ENCODE measurements around the gene GNAO1. TPM values are rescaled to one million over a fixed set of nuclear protein-coding genes. Genes with fewer than 3 reads are reported as not detected.

The GNAO1 gene
- total and polyA plus RNA-seq, 9 of the 15 experiments (the other 6 are each of a cell fraction or from before 2014, with no cell fraction given) = 0.07 to 0.42 (median 0.08) TPM; not detected in 5

DNA sequence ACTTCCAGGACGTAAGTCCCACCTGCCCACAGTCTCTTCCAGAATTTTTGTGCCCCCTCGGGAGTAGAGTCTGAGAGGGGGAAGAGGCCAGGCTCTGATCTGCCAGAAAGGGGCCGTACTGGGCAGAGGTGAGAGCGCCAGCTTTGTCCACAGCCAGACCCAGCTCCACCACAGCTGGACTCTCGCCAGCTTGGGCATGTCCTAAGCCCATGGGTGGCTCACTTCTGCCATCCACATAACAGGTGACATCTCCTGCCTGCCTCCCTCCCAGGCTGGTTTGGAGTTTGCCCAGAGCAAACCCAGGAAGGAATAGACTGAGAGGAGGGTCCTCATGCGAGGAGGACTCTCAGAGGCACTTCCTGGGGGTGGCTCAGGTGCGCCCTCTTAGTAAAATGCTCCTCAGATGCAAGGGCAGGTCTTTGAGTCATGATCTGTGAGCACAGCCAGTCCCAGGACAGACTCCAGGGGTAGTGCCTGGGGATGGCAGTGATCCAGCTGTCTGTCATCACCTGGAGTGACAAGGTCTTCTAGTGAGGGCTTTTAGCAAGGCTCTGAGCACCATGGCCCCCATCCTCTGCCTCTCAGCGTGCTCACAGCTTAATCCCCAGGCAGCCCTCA lies 144.9 kb downstream of the GNAO1 start (continued):
- TF ChIP-seq PBX2 (CRISPR knock-in tag; IDR thresholded peaks at IDR 0.05; ENCODE audit: low read depth) (no peak), PBX2 (tag; conservative IDR thresholded peaks at IDR 0.05; ENCODE audit: low read depth) (peak; percentile 39; the same call in 1 of the 2 replicates), MEIS2 (IDR thresholded peaks at IDR 0.05; ENCODE audit: partially characterized antibody) (peak; percentile 90)

DNA sequence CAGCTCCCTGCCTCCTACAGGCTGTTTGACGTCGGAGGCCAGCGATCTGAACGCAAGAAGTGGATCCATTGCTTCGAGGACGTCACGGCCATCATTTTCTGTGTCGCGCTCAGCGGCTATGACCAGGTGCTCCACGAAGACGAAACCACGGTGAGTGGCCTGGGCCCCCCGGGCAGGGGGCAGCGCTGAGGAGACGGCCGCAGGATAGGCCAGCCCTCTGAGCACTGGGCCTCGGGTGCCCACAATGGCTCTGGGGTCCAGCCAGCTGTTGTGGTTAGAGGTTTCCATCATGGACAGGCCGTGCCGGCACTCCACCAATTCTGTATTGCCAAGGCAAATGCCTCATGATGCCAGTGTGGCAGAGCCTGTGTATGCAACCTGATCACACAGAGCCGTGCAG lies 145.4 kb downstream of the GNAO1 start:
- CTCF ChIA-PET (ENCODE audit: low intra/inter-chr PET ratio) = no interaction called here
- TF ChIP-seq KLF1 (tag; IDR thresholded peaks at IDR 0.05) (no peak), ZBTB33 (CRISPR knock-in tag; IDR thresholded peaks at IDR 0.05) (no peak), RBM17 (IDR thresholded peaks at IDR 0.05; ENCODE audit: borderline replicate concordance, low read depth, low read length) (no peak), NRF1 (conservative IDR thresholded peaks at IDR 0.05 in 1 of 2, IDR thresholded peaks at IDR 0.05 in 1 of 2) (no peak), ZNF75A (CRISPR knock-in tag; IDR thresholded peaks at IDR 0.05) (no peak), SRF (CRISPR knock-in tag; IDR thresholded peaks at IDR 0.05) (no peak), MTA1 (IDR thresholded peaks at IDR 0.05; ENCODE audit: borderline replicate concordance) (no peak), SRSF7 (optimal IDR thresholded peaks at IDR 0.05; ENCODE audit: low read depth, low read length) (no peak), ZNF24 (IDR thresholded peaks at IDR 0.05) (no peak)
- TF ChIP-seq, protein P1, sequence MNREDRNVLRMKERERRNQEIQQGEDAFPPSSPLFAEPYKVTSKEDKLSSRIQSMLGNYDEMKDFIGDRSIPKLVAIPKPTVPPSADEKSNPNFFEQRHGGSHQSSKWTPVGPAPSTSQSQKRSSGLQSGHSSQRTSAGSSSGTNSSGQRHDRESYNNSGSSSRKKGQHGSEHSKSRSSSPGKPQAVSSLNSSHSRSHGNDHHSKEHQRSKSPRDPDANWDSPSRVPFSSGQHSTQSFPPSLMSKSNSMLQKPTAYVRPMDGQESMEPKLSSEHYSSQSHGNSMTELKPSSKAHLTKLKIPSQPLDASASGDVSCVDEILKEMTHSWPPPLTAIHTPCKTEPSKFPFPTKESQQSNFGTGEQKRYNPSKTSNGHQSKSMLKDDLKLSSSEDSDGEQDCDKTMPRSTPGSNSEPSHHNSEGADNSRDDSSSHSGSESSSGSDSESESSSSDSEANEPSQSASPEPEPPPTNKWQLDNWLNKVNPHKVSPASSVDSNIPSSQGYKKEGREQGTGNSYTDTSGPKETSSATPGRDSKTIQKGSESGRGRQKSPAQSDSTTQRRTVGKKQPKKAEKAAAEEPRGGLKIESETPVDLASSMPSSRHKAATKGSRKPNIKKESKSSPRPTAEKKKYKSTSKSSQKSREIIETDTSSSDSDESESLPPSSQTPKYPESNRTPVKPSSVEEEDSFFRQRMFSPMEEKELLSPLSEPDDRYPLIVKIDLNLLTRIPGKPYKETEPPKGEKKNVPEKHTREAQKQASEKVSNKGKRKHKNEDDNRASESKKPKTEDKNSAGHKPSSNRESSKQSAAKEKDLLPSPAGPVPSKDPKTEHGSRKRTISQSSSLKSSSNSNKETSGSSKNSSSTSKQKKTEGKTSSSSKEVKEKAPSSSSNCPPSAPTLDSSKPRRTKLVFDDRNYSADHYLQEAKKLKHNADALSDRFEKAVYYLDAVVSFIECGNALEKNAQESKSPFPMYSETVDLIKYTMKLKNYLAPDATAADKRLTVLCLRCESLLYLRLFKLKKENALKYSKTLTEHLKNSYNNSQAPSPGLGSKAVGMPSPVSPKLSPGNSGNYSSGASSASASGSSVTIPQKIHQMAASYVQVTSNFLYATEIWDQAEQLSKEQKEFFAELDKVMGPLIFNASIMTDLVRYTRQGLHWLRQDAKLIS (CRISPR knock-in tag; IDR thresholded peaks at IDR 0.05) = no peak

More for the DNA sequence above, 145.4 kb downstream of the GNAO1 start:
- in situ Hi-C loops (cut with MboI) = no loop called here
- Histone ChIP-seq H3K27ac (ENCODE audit: extremely low read depth, low read depth, low read length) (no peak overlapping the region), H3K9me1 (ENCODE audit: control insufficient read depth, insufficient read depth, low read length) (peaks cover 3% of the 10 kb centered on the region), H3K9ac (ENCODE audit: insufficient read depth in 1 of 2, low read depth in 2 of 2, low read length in 2 of 2) (no peak overlapping the region), H3K27me3 (ENCODE audit: control insufficient read depth in 2 of 2, insufficient read depth in 2 of 2, low read length in 2 of 2) (peaks cover 16 to 76% of the 10 kb centered on the region in 2 experiments; a peak in 4 of 5 replicates), H3K4me3 (no peak overlapping the region), H3K36me3 (ENCODE audit: control insufficient read depth, insufficient read depth, low read length) (no peaks in the 10 kb centered on the region), H4K20me1 (replicated peaks; ENCODE audit: control insufficient read depth, insufficient read depth, low read length) (peaks cover 25% of the 10 kb centered on the region), H3K79me2 (ENCODE audit: control insufficient read depth, insufficient read depth, low read length) (no peaks in the 10 kb centered on the region), H3K4me2 (ENCODE audit: insufficient read depth, low read length) (no peak overlapping the region), H3K9me3 (replicated peaks; ENCODE audit: control insufficient read depth, insufficient read depth, low read depth, low read length) (no peaks in the 10 kb centered on the region), H3K4me1 (replicated peaks in 1 of 2; ENCODE audit: control insufficient read depth in 2 of 2, insufficient read depth in 2 of 2, low read length in 2 of 2) (peaks cover 0 to 42% of the 10 kb centered on the region in 2 experiments; a peak in 2 of 5 replicates), H2AFZ (ENCODE audit: low read depth, low read length) (no peak overlapping the region)
- POLR2A ChIA-PET = interaction anchor here (0.8 kb wide), 1 partner anchor 365 kb away, joined by 3 read pairs; no protein-coding TSS in a partner anchor
- no peak for FAIRE-seq
- WGBS (ENCODE audit: insufficient coverage, low coverage, missing lambda C conversion rate) = 9% methylated on average over 21 of the region's 21 CpGs
- ATAC-seq = no peak
- no peak for DNase-seq (ENCODE audit: extremely low read depth in 1 of 4, low spot score in 3 of 4)
- no TSS peak for BruUV-seq (replicated peaks)
- intact Hi-C loops (cut with micrococcal nuclease) = no loop called here
